NCI-H2196 treated with DMSO at 0.1 percent for 48 hours (cell line): ENCODE results near the gene PARVB.

ENCODE experiments used
- DNase-seq: peaks from one replicate; lab custom pipeline; 2025; ENCODE audit not compliant: unreplicated experiment; lab: John Stamatoyannopoulos, UW

The PARVB gene

GRCh38 chr22:44026630-44027511 is 2.8 kb downstream of the PARVB start:
- DNase-seq = no peak

- no peak for DNase-seq
These were observed 4.0 kb downstream of the PARVB start for GRCh38 chr22:44028091-44028490.

GRCh38 chr22:44029069-44029468 is 5.0 kb downstream of the PARVB start:
- DNase-seq = no peak

- DNase-seq = no peak
These were observed 6.1 kb downstream of the PARVB start for GRCh38 chr22:44030051-44030701.

- no peak for DNase-seq
These were observed 6.6 kb downstream of the PARVB start for GRCh38 chr22:44030702-44031082.

GRCh38 chr22:44031158-44031952 is 7.3 kb downstream of the PARVB start:
- DNase-seq = no peak

GRCh38 chr22:44032126-44032730 is 8.1 kb downstream of the PARVB start:
- DNase-seq = no peak

GRCh38 chr22:44033287-44033686 is 9.2 kb downstream of the PARVB start:
- no peak for DNase-seq

GRCh38 chr22:44033694-44034093 is 9.6 kb downstream of the PARVB start:
- no peak for DNase-seq

- peak; percentile 49 for DNase-seq
These were observed 13.6 kb downstream of the PARVB start for GRCh38 chr22:44037519-44038375.

GRCh38 chr22:44039566-44040171 is 15.6 kb downstream of the PARVB start:
- no peak for DNase-seq

GRCh38 chr22:44042249-44043218 is 18.4 kb downstream of the PARVB start:
- no peak for DNase-seq

GRCh38 chr22:44045145-44045544 is 21.0 kb downstream of the PARVB start:
- DNase-seq = no peak

GRCh38 chr22:44046485-44047141 is 22.5 kb downstream of the PARVB start:
- no peak for DNase-seq

- no peak for DNase-seq
These were observed 23.8 kb downstream of the PARVB start for GRCh38 chr22:44047891-44048301.

- DNase-seq = no peak
These were observed 25.6 kb downstream of the PARVB start for GRCh38 chr22:44049486-44050231.

- no peak for DNase-seq
These were observed 26.8 kb downstream of the PARVB start for GRCh38 chr22:44050766-44051355.
